ENCODE results near the gene RAP1GDS1.
"Not testable (repeated sequence)": the region's sequence is repeated elsewhere in the genome, so short reads cannot be mapped to it uniquely, and the experiment has no call there.

Gene RAP1GDS1

GRCh38 chr4:98474408-98474844 lies 213.2 kb downstream of the RAP1GDS1 start:
- DNase-seq (ENCODE audit: low read depth in 1 of 2, low spot score in 1 of 2): peak in 1 of 2 experiments; percentile 6
- no peak overlapping the region for H3K4me3 ChIP-seq (replicated peaks; ENCODE audit: insufficient read depth, low read length)
- no peak for TF ChIP-seq GABPA (IDR thresholded peaks at IDR 0.05; ENCODE audit: low read depth)
- no peak for TF ChIP-seq POLR2AphosphoS5 (IDR thresholded peaks at IDR 0.05; ENCODE audit: low read depth)
- TF ChIP-seq CTCF (IDR thresholded peaks at IDR 0.05; ENCODE audit: insufficient read depth, low read length): no peak
- no peak for TF ChIP-seq SPI1 (IDR thresholded peaks at IDR 0.05; ENCODE audit: borderline replicate concordance, low read depth)
- TF ChIP-seq REST (IDR thresholded peaks at IDR 0.05; ENCODE audit: insufficient replicate concordance, low read depth): no peak
- H3K27ac ChIP-seq (replicated peaks): no peak overlapping the region
- H3K27me3 ChIP-seq (ENCODE audit: insufficient read depth, poor library complexity, severe bottlenecking): no peaks in the 10 kb centered on the region

- no peak for DNase-seq (ENCODE audit: low read depth in 1 of 2, low spot score in 1 of 2)
- TF ChIP-seq CTCF (IDR thresholded peaks at IDR 0.05; ENCODE audit: insufficient read depth, low read length): no peak
- TF ChIP-seq SPI1 (IDR thresholded peaks at IDR 0.05; ENCODE audit: borderline replicate concordance, low read depth): no peak
- TF ChIP-seq GABPA (IDR thresholded peaks at IDR 0.05; ENCODE audit: low read depth): no peak
- no peak for TF ChIP-seq REST (IDR thresholded peaks at IDR 0.05; ENCODE audit: insufficient replicate concordance, low read depth)
- no peak for TF ChIP-seq POLR2AphosphoS5 (IDR thresholded peaks at IDR 0.05; ENCODE audit: low read depth)
- H3K27me3 ChIP-seq (ENCODE audit: insufficient read depth, poor library complexity, severe bottlenecking): no peaks in the 10 kb centered on the region
- H3K27ac ChIP-seq (replicated peaks): no peak overlapping the region
- H3K4me3 ChIP-seq (replicated peaks; ENCODE audit: insufficient read depth, low read length): no peak overlapping the region
Measured at GRCh38 chr4:98476891-98477290, 215.7 kb downstream of the RAP1GDS1 start.

- H3K27ac ChIP-seq (replicated peaks); H3K27me3 ChIP-seq (ENCODE audit: insufficient read depth, poor library complexity, severe bottlenecking); H3K4me3 ChIP-seq (replicated peaks; ENCODE audit: insufficient read depth, low read length); DNase-seq (ENCODE audit: low read depth in 1 of 2, low spot score in 1 of 2): not testable (repeated sequence)
Measured at GRCh38 chr4:98479590-98479989, 218.4 kb downstream of the RAP1GDS1 start.

- Histone ChIP-seq H3K27ac (replicated peaks) (no peak overlapping the region), H3K4me3 (replicated peaks; ENCODE audit: insufficient read depth, low read length) (no peak overlapping the region), H3K27me3 (ENCODE audit: insufficient read depth, poor library complexity, severe bottlenecking) (no peaks in the 10 kb centered on the region)
- DNase-seq (ENCODE audit: low read depth in 1 of 2, low spot score in 1 of 2): no peak
- no peak for TF ChIP-seq SPI1 (IDR thresholded peaks at IDR 0.05; ENCODE audit: borderline replicate concordance, low read depth)
- no peak for TF ChIP-seq REST (IDR thresholded peaks at IDR 0.05; ENCODE audit: insufficient replicate concordance, low read depth)
- no peak for TF ChIP-seq GABPA (IDR thresholded peaks at IDR 0.05; ENCODE audit: low read depth)
- TF ChIP-seq POLR2AphosphoS5 (IDR thresholded peaks at IDR 0.05; ENCODE audit: low read depth): no peak
Measured at GRCh38 chr4:98480535-98480934, 219.4 kb downstream of the RAP1GDS1 start.
